LNCAP (cell line): Measurements from ENCODE around the gene C3orf52.

Experiments used
- CTCF ChIP-seq: fragments of 450-650 bp; IDR thresholded peaks from 2 replicates; pipeline ENCODE4 v1.5.1; 2017; ENCODE audit warnings: mild to moderate bottlenecking

Gene C3orf52

DNA sequence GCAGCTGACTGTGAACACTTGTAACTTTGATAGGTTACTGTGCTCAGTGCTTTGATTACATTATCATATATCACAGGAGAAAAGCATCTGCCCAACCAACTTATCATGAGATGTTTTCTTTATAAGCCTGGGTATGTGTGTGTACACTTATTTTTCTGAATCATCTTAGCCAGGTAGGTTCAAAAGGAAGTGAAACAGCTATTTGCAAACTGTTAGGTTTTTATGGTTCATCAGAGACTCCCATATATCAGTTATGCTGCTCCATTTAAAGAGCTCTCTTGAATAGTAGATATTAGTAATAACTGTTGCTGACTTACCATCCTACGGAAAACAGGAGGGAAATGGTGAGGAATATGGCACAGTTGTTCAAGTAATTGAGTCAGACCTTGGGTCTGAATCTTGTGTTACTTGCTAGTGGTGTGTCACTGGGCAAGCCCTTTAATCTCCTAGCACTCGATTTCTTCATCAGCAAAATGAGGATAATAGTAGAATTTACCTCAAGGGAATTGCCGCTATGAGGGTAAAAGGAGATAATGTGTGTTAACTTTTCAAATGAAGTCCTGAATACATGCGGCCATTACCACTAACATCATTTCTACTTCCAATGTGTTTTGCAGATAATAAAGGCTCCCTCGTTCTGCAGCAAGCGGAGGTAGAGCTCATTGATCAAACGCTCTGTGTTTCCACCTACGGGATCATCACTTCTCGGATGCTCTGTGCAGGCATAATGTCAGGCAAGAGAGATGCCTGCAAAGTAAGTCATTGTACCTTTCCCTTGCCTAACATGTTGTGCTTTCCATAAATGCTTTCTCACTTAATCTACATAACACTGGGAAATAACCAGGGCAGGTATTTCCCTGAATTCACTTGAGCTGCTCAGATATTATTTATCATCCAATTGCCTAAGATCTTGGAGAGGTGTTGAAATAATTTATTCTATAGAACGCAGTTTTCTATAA lies 7.8 kb upstream of the C3orf52 start:
- no peak for TF ChIP-seq CTCF

- TF ChIP-seq CTCF: no peak
Measured at GRCh38 chr3:112083239-112083638, 3.0 kb upstream of the C3orf52 start.

- TF ChIP-seq CTCF: no peak
Measured at GRCh38 chr3:112084980-112085705, 1.0 kb upstream of the C3orf52 start.

DNA sequence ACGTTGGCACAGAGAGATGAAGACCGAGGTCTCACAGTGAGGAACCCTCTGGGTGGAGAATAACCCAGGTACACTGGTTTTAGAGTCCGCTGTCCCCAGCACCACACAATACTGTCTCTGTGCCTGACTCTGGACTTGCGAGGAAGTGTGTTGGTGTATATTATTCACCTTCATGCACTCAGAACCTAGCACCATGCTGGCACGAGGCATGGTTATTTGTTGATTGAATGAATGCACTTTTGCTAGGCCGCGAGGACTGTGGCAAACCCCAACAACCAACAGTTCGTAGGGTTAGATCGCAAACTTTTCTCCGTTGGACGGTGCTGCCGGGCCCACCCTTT lies 484 bp upstream of the C3orf52 start:
- TF ChIP-seq CTCF: no peak

- no peak for TF ChIP-seq CTCF
Measured at GRCh38 chr3:112086875-112087524, 811 bp downstream of the C3orf52 start.

DNA sequence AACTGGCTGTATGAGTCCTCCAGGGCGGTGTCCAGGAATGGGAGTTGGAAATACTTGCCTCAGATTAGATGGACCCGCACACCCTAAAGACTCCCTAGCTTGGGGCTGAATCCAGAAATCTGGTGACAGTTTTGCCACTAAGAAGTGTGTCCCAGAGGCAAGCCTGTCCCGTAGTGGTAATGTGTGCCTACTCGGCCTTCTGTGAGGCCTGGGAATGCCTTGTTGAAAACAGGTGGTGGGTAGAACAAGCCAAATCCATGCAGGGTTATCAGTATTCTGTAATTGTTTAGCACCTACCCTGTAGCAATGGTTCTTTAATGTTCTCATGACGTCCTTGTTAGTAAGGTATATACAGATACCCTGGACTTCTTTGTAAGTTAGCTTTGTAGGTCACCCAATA lies 1.6 kb downstream of the C3orf52 start:
- no peak for TF ChIP-seq CTCF

DNA sequence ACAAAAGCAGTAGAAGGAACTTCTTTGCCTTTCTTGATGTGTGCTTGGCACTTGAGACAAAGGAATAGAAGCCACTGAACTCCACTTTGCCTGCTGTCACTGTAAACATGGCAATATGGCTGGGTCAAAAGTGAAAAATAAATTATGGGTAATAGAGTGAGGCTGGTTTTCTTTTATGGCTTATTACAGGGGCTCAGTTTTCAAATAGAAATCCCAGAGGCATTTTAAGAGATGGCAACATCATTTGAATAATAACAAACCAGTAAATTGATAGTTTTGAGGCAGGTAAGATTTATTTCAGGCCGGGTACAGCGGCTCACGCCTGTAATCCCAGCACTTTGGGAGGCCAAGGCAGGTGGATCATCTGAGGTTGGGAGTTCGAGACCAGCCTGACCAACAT lies 2.8 kb downstream of the C3orf52 start:
- no peak for TF ChIP-seq CTCF
